HG02763 (cell line): ENCODE results near the gene PTGES.
"Not testable (repeated sequence)": the region's sequence is repeated elsewhere in the genome, so short reads cannot be mapped to it uniquely, and the experiment has no call there.

ENCODE experiments used
- ATAC-seq: cut with Tn5 transposase; IDR thresholded peaks from one replicate; pipeline ENCODE4 v1.9.1; 2021; ENCODE audit warnings: mild to moderate bottlenecking, moderate library complexity; ENCODE audit not compliant: unreplicated experiment

The PTGES gene

GRCh38 chr9:129773262-129774048, 20.6 kb upstream of the PTGES start:
- no peak for ATAC-seq

- no peak for ATAC-seq
Measured at GRCh38 chr9:129770741-129771140, 17.9 kb upstream of the PTGES start.

- ATAC-seq: no peak
Measured at GRCh38 chr9:129769669-129770068, 16.8 kb upstream of the PTGES start.

- no peak for ATAC-seq
Measured at GRCh38 chr9:129768486-129768885, 15.6 kb upstream of the PTGES start.

- no peak for ATAC-seq
Measured at GRCh38 chr9:129765764-129766317, 13.0 kb upstream of the PTGES start.

- ATAC-seq: no peak
Measured at GRCh38 chr9:129762985-129763926, 10.4 kb upstream of the PTGES start.

GRCh38 chr9:129762370-129762984, 9.6 kb upstream of the PTGES start:
- ATAC-seq: not testable (repeated sequence)

- no peak for ATAC-seq
Measured at GRCh38 chr9:129761901-129762369, 9.1 kb upstream of the PTGES start.

- ATAC-seq: no peak
Measured at GRCh38 chr9:129761293-129761900, 8.6 kb upstream of the PTGES start.

GRCh38 chr9:129760784-129761183, 7.9 kb upstream of the PTGES start:
- ATAC-seq: not testable (repeated sequence)

- ATAC-seq: no peak
Measured at GRCh38 chr9:129759804-129760502, 7.1 kb upstream of the PTGES start.

- ATAC-seq: no peak
Measured at GRCh38 chr9:129759319-129759718, 6.5 kb upstream of the PTGES start.

- no peak for ATAC-seq
Measured at GRCh38 chr9:129757045-129757444, 4.2 kb upstream of the PTGES start.

GRCh38 chr9:129756191-129756590, 3.3 kb upstream of the PTGES start:
- ATAC-seq: no peak

GRCh38 chr9:129755151-129755550, 2.3 kb upstream of the PTGES start:
- ATAC-seq: no peak

- ATAC-seq: no peak
Measured at GRCh38 chr9:129751841-129752801, 721 bp downstream of the PTGES start.

GRCh38 chr9:129750013-129750638, 2.7 kb downstream of the PTGES start:
- ATAC-seq: no peak

- ATAC-seq: no peak
Measured at GRCh38 chr9:129749575-129749974, 3.3 kb downstream of the PTGES start.
